BLaER1 treated with 17β-estradiol and CSF1 and Interleukin-3, amounts not matched to agents 10 nM and 100 nM (cell line): ENCODE measurements around the gene NME8.

ENCODE experiments used
- H3K27ac ChIP-seq, 11 experiments: shearing (Covaris generic); formaldehyde crosslinking; 2 replicates each; pipeline ENCODE4 v1.8.1; 2022
- H3K27me3 ChIP-seq, 11 experiments: shearing (Covaris generic); formaldehyde crosslinking; 2 replicates each; pipeline ENCODE4 v1.8.1; 2022
- H3K36me3 ChIP-seq, 11 experiments: shearing (Covaris generic); formaldehyde crosslinking; 2 replicates each; pipeline ENCODE4 v1.8.1; 2022
- H3K4me1 ChIP-seq, 10 experiments: shearing (Covaris generic); formaldehyde crosslinking; 2 replicates each; pipeline ENCODE4 v1.8.1; 2022
- H3K4me2 ChIP-seq, 11 experiments: shearing (Covaris generic); formaldehyde crosslinking; 2 replicates each; pipeline ENCODE4 v1.8.1; 2022
- H3K4me3 ChIP-seq, 10 experiments: shearing (Covaris generic); formaldehyde crosslinking; 2 replicates each; pipeline ENCODE4 v1.8.1; 2022
- H3K9ac ChIP-seq, 11 experiments: shearing (Covaris generic); formaldehyde crosslinking; 2 replicates each; pipeline ENCODE4 v1.8.1; 2022
- H3K9me3 ChIP-seq, 11 experiments: shearing (Covaris generic); formaldehyde crosslinking; replicated peaks in 1 of 11; 2 replicates each; pipeline ENCODE4 v1.8.1; 2022
- H4K20me1 ChIP-seq, 11 experiments: shearing (Covaris generic); formaldehyde crosslinking; 2 replicates each; pipeline ENCODE4 v1.8.1; 2022
- Cebpa-rat ChIP-seq, 11 experiments: shearing (Covaris generic); IDR thresholded peaks; 2 replicates each; pipeline ENCODE4 v1.8.1; 2022

Gene NME8

DNA sequence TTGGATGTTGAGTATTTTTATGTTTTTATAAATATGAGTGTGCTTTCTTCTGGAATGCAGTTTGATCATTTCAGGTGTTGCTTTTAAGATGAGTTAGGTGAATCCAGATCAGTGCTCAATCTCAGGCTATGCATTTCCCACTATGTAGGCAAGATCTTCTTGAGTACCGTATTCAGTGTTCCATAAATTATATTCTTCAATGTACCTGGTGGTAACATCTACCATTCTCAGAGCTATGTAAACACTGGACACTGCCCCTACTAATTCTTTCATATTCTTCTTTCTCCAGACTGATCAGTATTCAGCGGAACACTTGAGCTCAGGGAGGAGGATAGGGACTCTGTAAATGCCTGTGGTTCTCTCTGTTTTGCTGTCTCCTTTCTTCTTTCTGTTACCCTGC, 25.5 kb upstream of the NME8 start:
- no peak overlapping the region for H3K4me3 ChIP-seq
- TF ChIP-seq Cebpa-rat (IDR thresholded peaks at IDR 0.05) = no peak

DNA sequence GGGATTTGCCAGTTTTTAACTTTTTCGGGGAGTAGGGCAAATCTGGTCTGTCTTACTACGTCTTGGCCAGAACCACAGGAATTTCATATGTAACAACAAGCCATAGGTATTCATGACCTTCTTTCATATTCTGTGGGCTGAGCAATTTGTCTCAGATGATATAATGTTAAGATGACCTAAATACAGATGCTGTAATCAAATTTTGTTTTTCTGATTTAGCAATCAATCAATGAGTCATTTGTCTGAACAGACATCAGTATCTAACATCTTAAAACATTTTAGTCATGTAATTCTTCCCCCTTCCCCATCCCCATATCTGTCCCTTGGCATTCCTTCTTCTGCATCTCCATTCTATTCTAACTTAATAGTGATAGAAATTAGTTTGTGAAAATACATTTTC, 24.8 kb upstream of the NME8 start:
- Histone ChIP-seq H3K4me2 (no peak overlapping the region), H3K27me3 (no peaks in the 10 kb centered on the region)

More for the DNA sequence above, 25.5 kb upstream of the NME8 start:
- no peaks in the 10 kb centered on the region for H3K36me3 ChIP-seq
- H3K27ac ChIP-seq = no peak overlapping the region
- H3K9me3 ChIP-seq = peaks cover 0 to 7% (median 0%) of the 10 kb centered on the region in 11 experiments; a peak in 3 of 22 replicates
- peaks cover 3 to 11% (median 6%) of the 10 kb centered on the region in 10 experiments; a peak in 13 of 20 replicates for H3K4me1 ChIP-seq
- no peak overlapping the region for H3K4me2 ChIP-seq
- no peak overlapping the region for H3K9ac ChIP-seq
- H3K27me3 ChIP-seq = no peaks in the 10 kb centered on the region
- no peaks in the 10 kb centered on the region for H4K20me1 ChIP-seq

DNA sequence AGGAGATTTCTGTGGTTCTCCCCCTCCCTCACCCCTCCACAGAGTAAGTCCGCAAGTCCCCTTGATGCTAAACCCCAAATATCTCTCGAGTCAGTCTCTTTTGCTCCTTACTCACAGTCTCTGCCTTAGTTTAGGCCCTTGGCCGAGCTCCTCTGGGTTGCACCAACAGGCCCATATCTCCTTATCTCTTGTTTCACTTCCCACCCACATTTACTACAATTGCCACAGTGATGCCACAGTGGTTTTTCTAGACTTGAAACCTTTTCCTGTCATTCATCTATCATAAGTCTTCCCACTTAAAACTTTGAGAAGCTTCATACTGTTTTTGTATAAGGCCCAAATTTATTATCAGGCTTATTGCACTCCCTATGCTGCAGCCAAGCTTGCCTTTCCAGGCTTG, 23.4 kb upstream of the NME8 start:
- Histone ChIP-seq H3K4me1 (peaks cover 3 to 11% (median 6%) of the 10 kb centered on the region in 10 experiments; a peak in 13 of 20 replicates), H4K20me1 (no peaks in the 10 kb centered on the region), H3K4me3 (no peak overlapping the region), H3K9me3 (peaks cover 0 to 7% (median 0%) of the 10 kb centered on the region in 11 experiments; a peak in 3 of 22 replicates), H3K27me3 (no peaks in the 10 kb centered on the region), H3K27ac (no peak overlapping the region), H3K4me2 (peak overlapping the region in 7 of 11 experiments; percentile 0 to 58 (median 34); a peak in 9 of 22 replicates), H3K9ac (no peak overlapping the region), H3K36me3 (no peaks in the 10 kb centered on the region)
- TF ChIP-seq Cebpa-rat (IDR thresholded peaks at IDR 0.05) = no peak

More for the DNA sequence above, 24.8 kb upstream of the NME8 start:
- Histone ChIP-seq H3K9me3 (peaks cover 0 to 7% (median 0%) of the 10 kb centered on the region in 11 experiments; a peak in 3 of 22 replicates), H3K4me3 (no peak overlapping the region), H3K36me3 (no peaks in the 10 kb centered on the region), H3K9ac (no peak overlapping the region), H4K20me1 (no peaks in the 10 kb centered on the region), H3K4me1 (peaks cover 3 to 11% (median 6%) of the 10 kb centered on the region in 10 experiments; a peak in 13 of 20 replicates), H3K27ac (no peak overlapping the region)
- TF ChIP-seq Cebpa-rat (IDR thresholded peaks at IDR 0.05) = no peak

DNA sequence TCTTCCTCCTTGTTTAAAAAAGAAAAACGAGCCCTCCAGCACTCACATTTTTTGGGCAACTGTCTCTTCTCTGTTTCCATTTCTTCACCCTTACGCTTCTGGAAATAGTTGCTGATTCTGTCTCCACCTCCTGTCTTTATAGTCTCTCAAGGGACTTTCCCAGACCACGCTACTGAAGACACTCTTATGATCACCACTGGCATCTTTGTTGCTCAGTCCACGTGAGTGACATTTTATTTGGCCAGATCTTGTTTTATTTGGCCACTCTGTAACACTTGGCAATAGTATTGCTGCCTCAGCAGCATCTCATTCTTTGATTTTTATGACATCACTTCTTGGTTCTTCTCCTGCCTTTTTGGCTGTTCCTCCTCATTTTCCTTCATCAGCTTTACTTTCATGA, 21.6 kb upstream of the NME8 start:
- H3K9me3 ChIP-seq = no peaks in the 10 kb centered on the region
- no peak for TF ChIP-seq Cebpa-rat (IDR thresholded peaks at IDR 0.05)
- H3K4me3 ChIP-seq = no peak overlapping the region
- H3K4me1 ChIP-seq = peaks cover 3 to 11% (median 6%) of the 10 kb centered on the region in 10 experiments; a peak in 13 of 20 replicates
- peak overlapping the region in 6 of 11 experiments; percentile 0 to 31 (median 10); a peak in 3 of 22 replicates for H3K4me2 ChIP-seq
- no peaks in the 10 kb centered on the region for H3K27me3 ChIP-seq
- H3K36me3 ChIP-seq = no peaks in the 10 kb centered on the region
- no peak overlapping the region for H3K27ac ChIP-seq
- H4K20me1 ChIP-seq = no peaks in the 10 kb centered on the region
- no peak overlapping the region for H3K9ac ChIP-seq

DNA sequence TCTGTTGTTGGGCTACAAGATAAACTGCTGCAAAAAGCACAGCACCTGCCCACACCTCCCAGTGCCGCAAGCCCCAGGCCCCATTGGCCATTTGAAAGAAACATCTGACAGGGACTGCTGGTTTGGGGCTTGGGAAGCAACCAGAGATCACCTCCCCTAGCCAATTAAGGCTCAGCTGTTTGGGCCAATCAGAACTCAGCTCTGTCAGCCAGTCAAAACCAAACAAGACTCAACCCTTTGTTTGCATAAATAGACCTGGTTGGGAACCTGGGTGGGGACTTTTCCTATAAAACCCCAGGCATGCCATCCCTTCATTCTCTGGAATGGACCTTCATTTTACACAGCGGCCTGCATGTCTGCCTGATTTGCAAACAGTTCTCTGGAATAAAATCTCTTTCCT, 17.2 kb upstream of the NME8 start:
- TF ChIP-seq Cebpa-rat (IDR thresholded peaks at IDR 0.05) = no peak
- Histone ChIP-seq H3K36me3 (no peaks in the 10 kb centered on the region), H3K4me2 (no peak overlapping the region), H3K4me3 (no peak overlapping the region), H4K20me1 (no peaks in the 10 kb centered on the region), H3K4me1 (peaks cover 0 to 15% (median 9%) of the 10 kb centered on the region in 10 experiments; a peak in 10 of 20 replicates), H3K27ac (no peak overlapping the region), H3K27me3 (no peaks in the 10 kb centered on the region), H3K9me3 (no peaks in the 10 kb centered on the region), H3K9ac (no peak overlapping the region)

DNA sequence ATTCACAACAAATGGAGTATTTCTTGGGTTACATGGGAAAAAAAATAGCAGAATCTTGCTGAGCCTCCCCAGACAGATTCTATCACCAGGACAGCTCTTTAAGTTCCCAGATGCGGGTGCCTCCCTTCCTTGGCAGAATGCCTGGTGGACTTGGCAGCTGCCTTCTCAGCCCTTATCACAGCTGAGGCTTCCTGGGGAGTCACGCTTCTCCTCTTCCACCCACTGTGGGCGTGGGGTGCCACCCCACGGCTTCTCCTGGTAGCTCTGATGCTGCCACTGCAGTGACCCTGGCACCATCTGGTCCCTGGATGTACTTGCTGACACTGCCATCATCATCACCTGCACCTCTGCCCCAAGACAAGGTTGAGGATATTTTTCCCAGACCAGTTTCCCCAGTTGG, 16.2 kb upstream of the NME8 start:
- Histone ChIP-seq H3K9ac (no peak overlapping the region), H3K4me2 (peak overlapping the region in 2 of 11 experiments; percentile 5 to 9; a peak in 1 of 22 replicates), H3K27ac (no peak overlapping the region), H3K4me3 (no peak overlapping the region), H4K20me1 (no peaks in the 10 kb centered on the region), H3K9me3 (no peaks in the 10 kb centered on the region), H3K4me1 (peaks cover 0 to 10% (median 6%) of the 10 kb centered on the region in 10 experiments; a peak in 6 of 20 replicates), H3K36me3 (no peaks in the 10 kb centered on the region), H3K27me3 (no peaks in the 10 kb centered on the region)
- no peak for TF ChIP-seq Cebpa-rat (IDR thresholded peaks at IDR 0.05)

DNA sequence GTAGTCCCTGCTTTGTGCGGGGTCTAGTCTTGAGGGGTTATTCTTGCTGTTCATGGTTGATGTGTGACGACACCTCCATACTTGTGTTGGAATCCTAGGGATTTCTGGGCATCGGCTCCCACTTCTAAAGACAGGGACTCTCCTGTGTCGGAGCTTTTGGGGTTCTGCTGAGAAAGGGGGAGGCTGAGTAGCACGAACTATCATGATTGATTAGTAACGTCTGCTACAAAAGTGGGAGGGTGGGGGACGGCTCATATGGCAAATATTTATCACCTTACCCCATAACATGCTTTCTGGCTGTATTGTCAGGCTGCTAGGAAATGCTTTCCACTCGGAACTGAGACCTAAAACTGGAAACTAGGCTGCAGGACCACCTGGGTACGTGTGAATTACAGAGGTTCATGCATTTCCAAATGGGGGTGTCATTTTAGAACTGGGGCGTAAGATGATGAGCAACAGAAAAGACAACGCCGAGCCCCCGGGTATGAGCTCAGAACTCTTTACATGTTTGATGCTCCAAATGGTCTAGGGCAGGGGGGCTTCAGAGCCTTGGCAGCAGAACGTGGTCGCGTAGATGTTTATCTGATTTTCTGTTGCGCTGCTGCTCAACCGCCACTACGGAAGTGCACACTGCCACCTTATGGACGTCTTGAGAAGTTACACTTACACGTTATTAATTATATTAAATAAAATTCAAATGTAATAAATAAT, 15.1 kb upstream of the NME8 start:
- Histone ChIP-seq H3K27ac (0 out of 22 replicates have a peak overlapping the region, but pooled peaks of 1 of the 11 experiments have one; percentile 6), H3K9ac (peak overlapping the region in 4 of 11 experiments; percentile 13 to 56 (median 39); a peak in 6 of 22 replicates), H3K9me3 (no peaks in the 10 kb centered on the region), H3K27me3 (no peaks in the 10 kb centered on the region), H3K4me2 (peak overlapping the region; percentile 54 to 95 (median 66)), H3K4me3 (peak overlapping the region in 5 of 10 experiments; percentile 27 to 53 (median 36); a peak in 7 of 20 replicates), H3K36me3 (no peaks in the 10 kb centered on the region), H3K4me1 (peaks cover 0 to 10% (median 6%) of the 10 kb centered on the region in 10 experiments; a peak in 6 of 20 replicates), H4K20me1 (no peaks in the 10 kb centered on the region)
- no peak for TF ChIP-seq Cebpa-rat (IDR thresholded peaks at IDR 0.05)

DNA sequence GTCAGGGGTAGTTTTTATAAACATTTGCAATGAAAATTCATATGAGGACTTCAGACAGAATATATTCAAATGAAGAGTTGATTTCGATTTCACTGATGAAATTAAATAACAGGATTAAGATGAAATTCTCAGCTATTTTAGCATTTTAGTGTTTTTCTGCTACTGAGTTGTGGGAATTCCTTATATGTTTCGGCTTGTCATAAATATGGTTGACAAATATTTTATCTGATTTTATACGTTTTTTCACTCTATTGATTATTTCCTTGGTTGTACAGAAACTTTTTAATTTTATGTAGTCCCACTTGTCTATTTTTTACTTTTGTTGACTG, 14.6 kb upstream of the NME8 start:
- Histone ChIP-seq H3K27me3 (no peaks in the 10 kb centered on the region), H3K27ac (no peak overlapping the region), H4K20me1 (no peaks in the 10 kb centered on the region), H3K4me1 (peaks cover 0 to 10% (median 6%) of the 10 kb centered on the region in 10 experiments; a peak in 6 of 20 replicates), H3K9ac (no peak overlapping the region), H3K4me2 (peak overlapping the region in 2 of 11 experiments; percentile 80 to 95; a peak in 4 of 22 replicates), H3K9me3 (no peaks in the 10 kb centered on the region), H3K36me3 (no peaks in the 10 kb centered on the region), H3K4me3 (peak overlapping the region in 1 of 10 experiments; percentile 33; a peak in 1 of 20 replicates)
- no peak for TF ChIP-seq Cebpa-rat (IDR thresholded peaks at IDR 0.05)

DNA sequence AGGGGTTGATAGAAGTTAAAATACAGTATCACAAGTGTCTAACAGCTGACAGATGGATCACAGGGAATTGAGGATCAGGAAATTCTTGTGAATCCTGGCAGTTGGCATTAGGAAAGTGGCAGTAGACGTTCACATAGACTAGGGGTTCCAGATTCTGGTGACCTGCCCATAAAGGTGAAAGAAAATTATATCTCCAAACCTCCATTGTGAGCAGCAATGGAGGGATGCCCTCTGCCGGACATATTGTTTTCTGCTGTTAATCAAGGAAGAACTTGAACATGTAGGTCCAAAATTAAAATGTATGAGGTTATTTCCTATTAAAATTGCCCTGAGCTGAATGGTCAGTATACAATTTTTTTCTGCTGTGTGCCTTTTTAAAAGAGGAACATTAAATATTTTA, 5.1 kb downstream of the NME8 start:
- peaks cover 0 to 4% (median 0%) of the 10 kb centered on the region in 11 experiments; a peak in 5 of 22 replicates for H3K9me3 ChIP-seq
- H3K4me1 ChIP-seq = no peaks in the 10 kb centered on the region
- H4K20me1 ChIP-seq = no peaks in the 10 kb centered on the region
- no peak overlapping the region for H3K4me3 ChIP-seq
- H3K27ac ChIP-seq = no peak overlapping the region
- H3K4me2 ChIP-seq = no peak overlapping the region
- no peak overlapping the region for H3K9ac ChIP-seq
- TF ChIP-seq Cebpa-rat (IDR thresholded peaks at IDR 0.05) = no peak
- H3K27me3 ChIP-seq = no peaks in the 10 kb centered on the region
- H3K36me3 ChIP-seq = no peaks in the 10 kb centered on the region
